Naive thymus-derived CD4-positive, alpha-beta T cell (primary cell): ENCODE data around the gene IKZF4. TPM values are rescaled to one million over a fixed set of nuclear protein-coding genes. Genes with fewer than 3 reads are reported as not detected.

Experiments used
- ATAC-seq: fragments of 150-1000 bp; cut with Tn5 transposase; 2 replicates; pipeline ENCODE4 v1.10.0; 2021; ENCODE audit warnings: mild to moderate bottlenecking, moderate library complexity
- CTCF ChIA-PET: fragments of 350-600 bp; sonication (Branson Sonifier 250); formaldehyde crosslinking; loops from one replicate; lab custom pipeline; 2021; ENCODE audit warnings: antibody characterized with exemption; lab: Charles Lee
- POLR2A ChIA-PET: fragments of 350-600 bp; sonication (Branson Sonifier 250); formaldehyde crosslinking; loops from one replicate; lab custom pipeline; 2021; ENCODE audit warnings: antibody characterized with exemption, inconsistent platforms; lab: Charles Lee
- DNase-seq, 9 donors: peaks; one replicate each; pipeline versions ENCODE4 v3.0.0 to v3.0.0-alpha.2; 2020 to 2022; ENCODE audit warnings: mixed read lengths in 1 of 9
- H3K27ac ChIP-seq: one replicate; pipeline ENCODE4 v1.7.0; 2013; ENCODE audit warnings: mild to moderate bottlenecking, low read depth, low read length, moderate library complexity
- H3K27me3 ChIP-seq, 2 donors: one replicate each; pipeline ENCODE4 v1.7.0; 2013; ENCODE audit warnings: low read length in 2 of 2, mild to moderate bottlenecking in 2 of 2, moderate library complexity in 2 of 2; ENCODE audit not compliant: control insufficient read depth in 2 of 2, insufficient read depth in 2 of 2
- H3K36me3 ChIP-seq, 3 experiments: 1 replicate in 2 of 3; 2 replicates in 1 of 3; pipeline ENCODE4 v1.7.0; 2013; ENCODE audit warnings: low read length in 3 of 3, mild to moderate bottlenecking in 3 of 3, moderate library complexity in 1 of 3; ENCODE audit not compliant: insufficient read depth in 3 of 3, control insufficient read depth in 2 of 3
- H3K4me1 ChIP-seq, 2 donors: one replicate each; pipeline ENCODE4 v1.7.0; 2013; ENCODE audit warnings: low read length in 2 of 2, mild to moderate bottlenecking in 2 of 2, moderate library complexity in 1 of 2; ENCODE audit not compliant: control insufficient read depth in 2 of 2, insufficient read depth in 2 of 2
- H3K4me3 ChIP-seq: 2 replicates; pipeline ENCODE4 v1.7.0; 2013; ENCODE audit warnings: mild to moderate bottlenecking, low read length
- H3K9me3 ChIP-seq, 3 experiments: 1 replicate in 2 of 3; 2 replicates in 1 of 3; pipeline ENCODE4 v1.7.0; 2013; ENCODE audit warnings: low read length in 3 of 3; ENCODE audit not compliant: control insufficient read depth in 2 of 3
- H3K27ac Mint-ChIP-seq, 9 donors: one replicate each; pipeline ENCODE4 v1.8.0; 2020 to 2022; ENCODE audit warnings: mixed read lengths in 9 of 9, mild to moderate bottlenecking in 8 of 9, moderate library complexity in 5 of 9, inconsistent platforms in 2 of 9
- H3K27me3 Mint-ChIP-seq, 5 donors: one replicate each; pipeline ENCODE4 v1.8.0; 2021 to 2022; ENCODE audit warnings: mixed read lengths in 5 of 5, mild to moderate bottlenecking in 1 of 5
- H3K36me3 Mint-ChIP-seq, 5 donors: one replicate each; pipeline ENCODE4 v1.8.0; 2020 to 2022; ENCODE audit warnings: mixed read lengths in 5 of 5, mild to moderate bottlenecking in 3 of 5, inconsistent platforms in 1 of 5
- H3K4me1 Mint-ChIP-seq, 7 donors: one replicate each; pipeline ENCODE4 v1.8.0; 2020 to 2022; ENCODE audit warnings: mixed read lengths in 7 of 7, mild to moderate bottlenecking in 3 of 7, inconsistent platforms in 1 of 7
- H3K4me3 Mint-ChIP-seq, 10 donors: one replicate each; pipeline ENCODE4 v1.8.0; 2020 to 2022; ENCODE audit warnings: mild to moderate bottlenecking in 10 of 10, mixed read lengths in 10 of 10, moderate library complexity in 6 of 10, inconsistent platforms in 2 of 10
- H3K9me3 Mint-ChIP-seq, 11 donors: one replicate each; pipeline ENCODE4 v1.8.0; 2020 to 2022; ENCODE audit warnings: mixed read lengths in 11 of 11, mild to moderate bottlenecking in 4 of 11, inconsistent platforms in 1 of 11, moderate library complexity in 1 of 11
- intact Hi-C, 2 donors: fragments of 100-400 bp; cut with micrococcal nuclease; formaldehyde crosslinking; loops; one replicate each; pipeline ENCODE4 v1.15.1; 2023
- polyA plus RNA-seq, 2 donors: library from polyadenylated mRNA; unstranded; fragments of 300-500 nt; fragmentation: Illumina TruSeq; gene quantifications; one replicate each; pipeline ENCODE4 v1.2.3, GENCODE V29; 2021
- total RNA-seq, 6 experiments: library from RNA in 5 of 6; stranded (reverse) in 5 of 6; gene quantifications; 1 replicate in 5 of 6; 2 replicates in 1 of 6; pipeline ENCODE4 v1.2.3 and lab custom pipeline; 2021 to 2026

Gene IKZF4
- total RNA-seq (10 to 100 TPM in 1 of 5 experiments, 1 to 10 TPM in 4; 3.6 to 37.8 (median 5.3) TPM), polyA plus RNA-seq (1 to 10 TPM in 1 of 2 donors, under 1 TPM in 1; 0.54 to 2.0 TPM), total RNA-seq (lab: John Stamatoyannopoulos, UW) (2.3 reads per million, percentile 11 among the genes with 10 or more reads in this experiment)

- Mint-ChIP-seq H3K36me3 (peaks cover 0 to 19% (median 5%) of the 10 kb centered on the region in 5 donors), H3K4me1 (peaks cover 7 to 58% (median 24%) of the 10 kb centered on the region in 7 donors), H3K9me3 (no peaks in the 10 kb centered on the region), H3K27me3 (no peaks in the 10 kb centered on the region), H3K27ac (peak within 1 kb of the TSS; percentile 73 to 97 (median 93)), H3K4me3 (peak within 1 kb of the TSS; percentile 80 to 97 (median 88))
- H3K27ac ChIP-seq, result peak within 1 kb of the TSS; percentile 62
- CTCF ChIA-PET, result interaction anchor here (0.6 to 1.5 kb wide), 3 partner anchors 9 to 11 kb away, joined by 3 to 4 read pairs (median 4); no protein-coding TSS in a partner anchor
- intact Hi-C loops, result loop anchor here (1.0 to 5.0 kb wide), 5 partner anchors 9 to 93 kb away; partner anchors contain the start of genes PYM1 (in 1 of the 2) and SUOX (in 1 of the 2)
- no peaks in the 10 kb centered on the region for H3K27me3 ChIP-seq
- DNase-seq, result peak in 1 of 9 donors; percentile 36
- peaks cover 0 to 3% (median 0%) of the 10 kb centered on the region in 3 experiments for H3K36me3 ChIP-seq
- POLR2A ChIA-PET, result interaction anchor here (0.5 to 1.9 kb wide), 3 partner anchors 24 to 46 kb away, joined by 3 to 7 read pairs (median 5); partner anchors contain the start of gene RAB5B
- H3K9me3 ChIP-seq, result no peaks in the 10 kb centered on the region
- peak within 1 kb of the TSS; percentile 41 for H3K4me3 ChIP-seq
- peak; percentile 55 for ATAC-seq
- H3K4me1 ChIP-seq, result peaks cover 0 to 16% of the 10 kb centered on the region in 2 donors
Measured at GRCh38 chr12:56020423-56021184, at the start of gene IKZF4. TSS of gene IKZF4 (plus strand) at chr12:56021043. CDS start at chr12:56021494, 451 bp downstream.

DNA sequence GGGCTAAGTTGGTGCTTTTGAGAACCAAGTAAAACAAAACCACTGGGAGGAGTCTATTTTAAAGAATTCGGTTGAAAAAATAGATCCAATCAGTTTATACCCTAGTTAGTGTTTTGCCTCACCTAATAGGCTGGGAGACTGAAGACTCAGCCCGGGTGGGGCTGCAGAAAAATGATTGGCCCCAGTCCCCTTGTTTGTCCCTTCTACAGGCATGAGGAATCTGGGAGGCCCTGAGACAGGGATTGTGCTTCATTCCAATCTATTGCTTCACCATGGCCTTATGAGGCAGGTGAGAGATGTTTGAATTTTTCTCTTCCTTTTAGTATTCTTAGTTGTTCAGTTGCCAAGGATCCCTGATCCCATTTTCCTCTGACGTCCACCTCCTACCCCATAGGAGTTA lies 48.8 kb upstream of the IKZF4 start:
- no peaks in the 10 kb centered on the region for H3K9me3 ChIP-seq
- H3K4me1 ChIP-seq, result peaks cover 12 to 30% of the 10 kb centered on the region in 2 donors
- Mint-ChIP-seq H3K9me3 (no peaks in the 10 kb centered on the region), H3K4me3 (peak overlapping the region in 5 of 10 donors; percentile 18 to 51 (median 34)), H3K27me3 (no peaks in the 10 kb centered on the region), H3K36me3 (peaks cover 0 to 13% (median 0%) of the 10 kb centered on the region in 5 donors), H3K27ac (peak overlapping the region in 3 of 9 donors; percentile 41 to 86 (median 42)), H3K4me1 (peaks cover 14 to 42% (median 24%) of the 10 kb centered on the region in 7 donors)
- no peak for DNase-seq
- peak overlapping the region; percentile 88 for H3K27ac ChIP-seq
- H3K4me3 ChIP-seq, result no peak overlapping the region
- ATAC-seq, result no peak
- CTCF ChIA-PET, result no interaction called here
- POLR2A ChIA-PET, result interaction anchor here (0.6 to 3.3 kb wide), 3 partner anchors 15 to 1053 kb away, joined by 3 to 47 read pairs (median 15); no protein-coding TSS in a partner anchor
- no peaks in the 10 kb centered on the region for H3K27me3 ChIP-seq
- intact Hi-C loops, result loop anchor here in 1 of 2 donors (2.0 to 10.0 kb wide), 6 partner anchors 15 to 665 kb away; partner anchors contain the start of genes MYL6, RNF41, SMARCC2 and STAT2
- peaks cover 0 to 4% (median 0%) of the 10 kb centered on the region in 3 experiments for H3K36me3 ChIP-seq

- ChIA-PET POLR2A (interaction anchor here (0.6 to 3.3 kb wide), 3 partner anchors 15 to 1052 kb away, joined by 3 to 47 read pairs (median 15); no protein-coding TSS in a partner anchor), CTCF (no interaction called here)
Measured at GRCh38 chr12:55972456-55972855, 48.4 kb upstream of the IKZF4 start.

DNA sequence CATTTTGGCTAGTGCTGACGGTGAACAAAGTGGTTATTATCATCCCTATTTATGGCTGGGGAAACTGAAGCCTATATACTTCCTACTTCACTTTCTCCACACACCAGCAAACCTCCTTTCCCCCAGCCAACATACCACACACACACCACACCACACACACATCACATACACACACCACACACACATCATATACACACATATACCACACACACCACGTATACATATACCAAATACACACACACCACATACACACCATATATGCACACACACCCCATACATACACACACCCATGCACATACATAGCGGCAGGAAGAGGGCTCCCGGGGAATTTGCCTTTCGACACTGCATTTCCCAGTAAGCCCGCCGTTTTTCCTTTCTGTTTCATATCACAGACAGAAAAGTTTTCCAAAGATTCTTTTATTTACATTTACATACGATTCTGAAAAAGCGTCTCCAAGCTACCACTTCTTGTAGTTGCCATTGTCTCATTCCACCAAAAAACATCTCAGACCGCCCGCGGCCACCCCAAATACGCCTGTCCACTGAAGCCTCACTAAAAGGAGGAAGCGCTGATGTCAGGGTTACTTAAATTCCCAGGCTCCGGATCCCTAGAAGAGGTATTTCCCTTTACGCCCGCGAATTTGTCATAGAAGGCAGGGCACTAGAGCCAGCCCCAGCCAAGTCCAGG lies 47.8 kb upstream of the IKZF4 start:
- Histone ChIP-seq H3K36me3 (peaks cover 0 to 4% (median 0%) of the 10 kb centered on the region in 3 experiments), H3K27me3 (no peaks in the 10 kb centered on the region), H3K9me3 (no peaks in the 10 kb centered on the region), H3K4me1 (peaks cover 8 to 23% of the 10 kb centered on the region in 2 donors), H3K27ac (peak overlapping the region; percentile 88), H3K4me3 (peak overlapping the region; percentile 78)
- Mint-ChIP-seq H3K36me3 (peaks cover 0 to 9% (median 0%) of the 10 kb centered on the region in 5 donors), H3K4me3 (no peak overlapping the region), H3K4me1 (peaks cover 15 to 35% (median 24%) of the 10 kb centered on the region in 7 donors), H3K27me3 (no peaks in the 10 kb centered on the region), H3K27ac (no peak overlapping the region), H3K9me3 (no peaks in the 10 kb centered on the region)
- ChIA-PET POLR2A (interaction anchor here (0.5 to 3.3 kb wide), 41 partner anchors 11 to 673 kb away, joined by 3 to 51 read pairs (median 5); partner anchors contain the start of genes ATP5F1B, BLOC1S1, CNPY2 and DGKA), CTCF (interaction anchor here (0.8 to 2.0 kb wide), 7 partner anchors 11 to 664 kb away, joined by 3 to 7 read pairs (median 5); partner anchors contain the start of gene DNAJC14)
- intact Hi-C loops, result loop anchor here (1.0 to 10.0 kb wide), 21 partner anchors 16 to 664 kb away; partner anchors contain the start of genes RPS26 (in 2 of the 2), SARNP (in 2 of the 2), ZC3H10 (in 2 of the 2) and CS (in 1 of the 2)
- peak in 2 of 9 donors; percentile 27 to 29 for DNase-seq
- no peak for ATAC-seq

More at GRCh38 chr12:55972456-55972855, 48.4 kb upstream of the IKZF4 start:
- no peaks in the 10 kb centered on the region for H3K27me3 Mint-ChIP-seq
- Histone ChIP-seq H3K9me3 (no peaks in the 10 kb centered on the region), H3K27me3 (no peaks in the 10 kb centered on the region), H3K4me1 (peaks cover 8 to 27% of the 10 kb centered on the region in 2 donors), H3K27ac (peak overlapping the region; percentile 88), H3K4me3 (peak overlapping the region; percentile 78), H3K36me3 (peaks cover 0 to 4% (median 0%) of the 10 kb centered on the region in 3 experiments)
- H3K36me3 Mint-ChIP-seq, result peaks cover 0 to 13% (median 0%) of the 10 kb centered on the region in 5 donors
- ATAC-seq (no peak), DNase-seq (no peak)
- H3K4me3 Mint-ChIP-seq, result peak overlapping the region in 5 of 10 donors; percentile 18 to 51 (median 34)
- H3K4me1 Mint-ChIP-seq, result peaks cover 16 to 41% (median 24%) of the 10 kb centered on the region in 7 donors
- intact Hi-C loops, result loop anchor here in 1 of 2 donors (2.0 to 10.0 kb wide), 6 partner anchors 16 to 665 kb away; partner anchors contain the start of genes MYL6, RNF41, SMARCC2 and STAT2
- H3K27ac Mint-ChIP-seq, result peak overlapping the region in 3 of 9 donors; percentile 41 to 86 (median 42)
- no peaks in the 10 kb centered on the region for H3K9me3 Mint-ChIP-seq

- ChIA-PET CTCF (interaction anchor here (0.6 to 2.0 kb wide), 11 partner anchors 11 to 663 kb away, joined by 3 to 7 read pairs (median 5); partner anchors contain the start of genes DNAJC14, ORMDL2 and SARNP), POLR2A (interaction anchor here (0.5 to 3.3 kb wide), 51 partner anchors 11 to 672 kb away, joined by 3 to 51 read pairs (median 4); partner anchors contain the start of genes ATP5F1B, BLOC1S1, CNPY2 and DGKA)
- H3K4me1 ChIP-seq, result peaks cover 8 to 19% of the 10 kb centered on the region in 2 donors
- ATAC-seq (peak; percentile 92), DNase-seq (peak; percentile 81 to 100 (median 98))
- no peaks in the 10 kb centered on the region for H3K9me3 ChIP-seq
- Mint-ChIP-seq H3K27me3 (no peaks in the 10 kb centered on the region), H3K36me3 (peaks cover 0 to 13% (median 3%) of the 10 kb centered on the region in 5 donors), H3K27ac (no peak within 1 kb of the TSS), H3K4me3 (no peak within 1 kb of the TSS), H3K4me1 (peaks cover 18 to 31% (median 26%) of the 10 kb centered on the region in 7 donors), H3K9me3 (no peaks in the 10 kb centered on the region)
- peak within 1 kb of the TSS; percentile 84 for H3K4me3 ChIP-seq
- no peaks in the 10 kb centered on the region for H3K27me3 ChIP-seq
- H3K36me3 ChIP-seq, result peaks cover 0 to 4% (median 0%) of the 10 kb centered on the region in 3 experiments
- intact Hi-C loops, result loop anchor here (1.0 to 10.0 kb wide), 22 partner anchors 7 to 664 kb away; partner anchors contain the start of genes PA2G4 (in 2 of the 2), RPS26 (in 2 of the 2), SARNP (in 2 of the 2) and ZC3H10 (in 2 of the 2)
- H3K27ac ChIP-seq, result peak within 1 kb of the TSS; percentile 88
Measured at GRCh38 chr12:55973599-55974307, 47.1 kb upstream of the IKZF4 start, which contains the start of gene RAB5B. TSS of gene RAB5B (plus strand) at chr12:55974078. CDS start at chr12:55986961, 12,883 bp downstream.
